GM12874 (cell line): Measurements from ENCODE around the gene MME.

Source experiments
- TF ChIP-seq, protein P1 (sequence below): IDR thresholded peaks from 2 replicates; pipeline ENCODE4 v1.5.1; 2011; ENCODE audit warnings: low read depth, mild to moderate bottlenecking, control low read depth, low read length, moderate library complexity; ENCODE audit not compliant: insufficient read depth

Gene MME

DNA sequence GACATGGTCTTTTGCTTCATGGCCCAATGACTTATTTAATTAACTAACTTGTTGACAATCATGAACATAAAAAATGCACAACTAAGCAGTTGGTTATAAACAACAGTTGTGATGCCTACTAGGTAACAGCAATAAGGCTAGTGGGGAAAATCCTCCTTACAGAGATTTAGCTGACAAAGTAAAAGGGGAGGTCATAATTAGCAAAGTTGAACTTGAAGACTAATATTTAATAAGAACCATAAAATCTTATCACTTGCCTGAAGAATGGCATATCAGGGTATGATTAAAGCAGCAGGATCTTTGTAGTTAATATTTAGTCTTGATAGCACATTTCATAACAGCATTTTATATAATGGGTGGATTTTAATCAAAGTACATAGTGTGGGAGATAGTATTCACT is 84.2 kb downstream of the MME start:
- TF ChIP-seq, protein P1, sequence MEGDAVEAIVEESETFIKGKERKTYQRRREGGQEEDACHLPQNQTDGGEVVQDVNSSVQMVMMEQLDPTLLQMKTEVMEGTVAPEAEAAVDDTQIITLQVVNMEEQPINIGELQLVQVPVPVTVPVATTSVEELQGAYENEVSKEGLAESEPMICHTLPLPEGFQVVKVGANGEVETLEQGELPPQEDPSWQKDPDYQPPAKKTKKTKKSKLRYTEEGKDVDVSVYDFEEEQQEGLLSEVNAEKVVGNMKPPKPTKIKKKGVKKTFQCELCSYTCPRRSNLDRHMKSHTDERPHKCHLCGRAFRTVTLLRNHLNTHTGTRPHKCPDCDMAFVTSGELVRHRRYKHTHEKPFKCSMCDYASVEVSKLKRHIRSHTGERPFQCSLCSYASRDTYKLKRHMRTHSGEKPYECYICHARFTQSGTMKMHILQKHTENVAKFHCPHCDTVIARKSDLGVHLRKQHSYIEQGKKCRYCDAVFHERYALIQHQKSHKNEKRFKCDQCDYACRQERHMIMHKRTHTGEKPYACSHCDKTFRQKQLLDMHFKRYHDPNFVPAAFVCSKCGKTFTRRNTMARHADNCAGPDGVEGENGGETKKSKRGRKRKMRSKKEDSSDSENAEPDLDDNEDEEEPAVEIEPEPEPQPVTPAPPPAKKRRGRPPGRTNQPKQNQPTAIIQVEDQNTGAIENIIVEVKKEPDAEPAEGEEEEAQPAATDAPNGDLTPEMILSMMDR, result no peak

DNA sequence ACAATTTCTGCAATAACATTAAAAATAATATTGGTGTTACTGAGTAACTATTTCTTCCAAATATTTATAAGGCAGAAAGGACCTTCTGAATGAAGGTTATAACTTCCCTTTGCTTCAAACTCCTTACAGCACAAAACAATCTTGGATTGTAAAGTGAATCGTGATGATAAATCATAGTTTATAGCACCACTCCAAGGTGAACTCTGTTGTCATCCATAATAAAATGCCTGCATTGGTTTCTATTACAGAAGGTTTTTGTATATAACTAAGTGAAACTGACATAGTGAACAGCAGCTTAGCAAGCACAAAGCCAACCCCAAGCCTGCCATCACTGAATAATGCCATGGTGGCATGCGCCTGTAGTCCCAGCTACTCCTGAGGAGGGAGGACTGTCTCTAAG is 86.3 kb downstream of the MME start:
- TF ChIP-seq, protein P1, result no peak

DNA sequence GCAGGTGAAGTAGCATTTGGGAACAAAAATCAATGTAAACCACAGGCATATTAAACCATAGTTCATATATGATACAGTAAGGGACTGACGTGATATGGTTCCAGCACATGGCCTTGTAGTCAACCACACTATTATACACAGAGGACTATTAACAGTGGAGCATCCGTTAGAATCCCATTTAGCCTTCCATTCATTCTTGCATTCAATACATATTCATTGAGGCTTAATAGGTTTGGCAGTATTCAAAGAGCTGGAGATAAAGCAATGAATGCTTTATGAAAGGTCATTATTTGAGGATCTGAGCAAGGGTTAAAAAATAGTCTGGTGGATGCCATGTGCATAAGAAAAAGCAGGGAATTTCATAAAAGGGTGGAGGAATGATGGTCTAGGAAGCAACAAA is 89.1 kb downstream of the MME start:
- TF ChIP-seq, protein P1, result no peak

DNA sequence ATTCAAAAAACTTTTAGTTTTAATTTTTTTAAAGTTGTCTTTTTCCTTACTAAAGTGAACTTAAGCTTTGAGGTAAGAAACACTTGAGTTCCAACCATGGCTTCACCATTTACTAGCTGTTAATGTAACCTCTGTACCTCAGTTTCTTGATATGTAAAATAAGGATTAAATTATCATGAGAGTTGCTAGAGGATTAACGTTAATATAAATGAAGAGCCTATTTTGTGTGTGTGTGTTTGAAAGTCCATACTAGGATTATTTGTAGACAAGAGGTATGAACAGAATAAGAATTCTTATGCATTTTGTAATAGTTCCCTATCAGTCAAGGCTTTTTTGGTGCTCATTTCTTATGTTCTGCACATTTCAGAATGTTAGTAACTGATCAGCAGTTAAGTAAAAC is 93.7 kb downstream of the MME start:
- TF ChIP-seq, protein P1, result no peak

DNA sequence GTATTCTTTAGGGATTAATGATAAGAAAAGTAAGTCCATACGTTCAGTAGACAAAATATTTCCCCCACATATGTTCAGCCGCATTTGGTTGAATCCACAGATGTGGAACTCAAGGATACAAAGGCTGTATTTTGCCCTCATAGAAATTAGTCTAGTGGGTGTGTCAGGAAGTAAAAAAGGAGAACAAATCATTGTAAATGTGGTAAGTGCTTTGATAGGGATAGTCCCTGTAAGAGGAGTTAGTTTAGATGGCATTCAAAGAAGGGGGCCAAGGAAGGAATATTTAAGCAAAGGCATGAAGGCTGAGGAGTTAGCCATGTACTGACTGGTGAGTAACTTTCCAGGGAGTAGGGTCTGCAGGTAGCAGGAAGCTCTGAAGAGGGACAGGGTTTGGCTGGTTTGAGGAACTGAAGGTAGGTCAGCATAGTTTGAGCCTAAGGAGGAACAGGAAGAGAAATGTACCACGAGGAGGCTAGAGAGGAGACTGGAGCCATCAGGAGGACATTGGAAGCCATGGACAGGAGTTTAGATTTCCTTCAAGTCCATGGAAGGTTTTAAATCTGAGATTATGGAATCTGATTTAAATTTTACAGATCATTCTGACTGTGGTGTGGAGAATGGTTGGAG is 98.8 kb downstream of the MME start:
- TF ChIP-seq, protein P1, result no peak

DNA sequence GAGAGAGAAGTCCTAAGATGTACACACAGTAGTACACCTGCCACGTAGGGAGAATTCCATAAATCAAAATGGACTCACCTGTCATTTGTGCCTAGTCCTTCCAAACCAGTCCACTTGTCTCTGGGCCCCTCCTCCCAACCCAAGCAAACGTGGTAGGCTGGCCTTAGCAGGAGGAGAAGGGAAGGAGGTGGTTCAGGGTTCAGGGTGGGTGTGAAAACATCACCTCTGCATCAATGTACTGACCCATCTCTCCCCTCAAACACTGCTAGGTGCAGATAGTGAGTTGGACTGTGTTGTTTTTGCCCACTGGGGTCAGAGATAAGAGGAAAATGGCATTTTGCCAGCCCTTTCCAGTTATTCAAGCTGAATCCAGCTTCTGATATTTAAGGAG is 99.3 kb downstream of the MME start:
- TF ChIP-seq, protein P1, result no peak

DNA sequence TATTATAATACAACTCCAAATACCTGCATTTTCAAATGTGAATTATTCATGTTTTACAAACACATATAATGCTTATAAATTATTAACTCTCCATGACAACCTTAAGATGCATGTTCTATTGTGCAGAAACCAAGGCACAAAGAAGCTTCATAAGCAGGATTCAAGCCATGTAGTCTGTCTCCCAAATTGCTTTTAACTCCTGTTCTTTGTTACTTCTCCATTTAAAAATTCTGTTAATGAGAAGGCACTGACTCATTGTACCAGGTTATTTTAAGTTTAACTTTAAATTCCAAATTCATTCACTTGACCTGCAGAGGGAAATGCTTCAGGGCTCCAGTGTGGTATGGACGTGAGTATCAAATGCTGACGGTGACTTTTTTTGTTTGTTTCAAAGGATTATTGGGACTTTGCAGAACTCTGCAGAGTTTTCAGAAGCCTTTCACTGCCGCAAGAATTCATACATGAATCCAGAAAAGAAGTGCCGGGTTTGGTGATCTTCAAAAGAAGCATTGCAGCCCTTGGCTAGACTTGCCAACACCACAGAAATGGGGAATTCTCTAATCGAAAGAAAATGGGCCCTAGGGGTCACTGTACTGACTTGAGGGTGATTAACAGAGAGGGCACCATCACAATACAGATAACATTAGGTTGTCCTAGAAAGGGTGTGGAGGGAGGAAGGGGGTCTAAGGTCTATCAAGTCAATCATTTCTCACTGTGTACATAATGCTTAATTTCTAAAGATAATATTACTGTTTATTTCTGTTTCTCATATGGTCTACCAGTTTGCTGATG is 100.0 kb downstream of the MME start:
- TF ChIP-seq, protein P1, result no peak
